ENCODE results near the gene KCNQ4. TPM values are rescaled to one million over a fixed set of nuclear protein-coding genes. Genes with fewer than 3 reads are reported as not detected.

The KCNQ4 gene
- total and polyA plus RNA-seq, 2 donors (not counting 3 experiments of a cell fraction or from before 2014, with no cell fraction given) = 0.06 to 0.07 TPM

- Histone ChIP-seq H3K79me2 (ENCODE audit: control insufficient read depth, insufficient read depth, low read length) (no peaks in the 10 kb centered on the region), H3K36me3 (ENCODE audit: control insufficient read depth in 2 of 2, extremely low read depth in 1 of 2, insufficient read depth in 2 of 2, low read length in 2 of 2) (no peaks in the 10 kb centered on the region), H3K4me1 (ENCODE audit: control insufficient read depth, extremely low read depth, insufficient read depth, low read length) (peaks cover 39% of the 10 kb centered on the region), H3K9me3 (replicated peaks; ENCODE audit: control insufficient read depth, insufficient read depth, low read length) (peaks cover 4% of the 10 kb centered on the region), H3K4me2 (ENCODE audit: insufficient read depth, low read length) (no peak overlapping the region), H3K9me1 (replicated peaks; ENCODE audit: control insufficient read depth, extremely low read depth, insufficient read depth, low read length) (no peaks in the 10 kb centered on the region), H3K27me3 (ENCODE audit: control insufficient read depth in 2 of 2, insufficient read depth in 2 of 2, low read length in 2 of 2) (no peaks in the 10 kb centered on the region), H2AFZ (ENCODE audit: low read depth, low read length) (no peak overlapping the region), H3K27ac (ENCODE audit: insufficient read depth, low read depth, low read length) (no peak overlapping the region), H3K9ac (replicated peaks; ENCODE audit: extremely low read depth, insufficient read depth, low read length) (no peak overlapping the region), H4K20me1 (replicated peaks; ENCODE audit: control insufficient read depth, extremely low read depth, insufficient read depth, low read length) (no peaks in the 10 kb centered on the region), H3K4me3 (replicated peaks in 1 of 3; ENCODE audit: insufficient read depth in 1 of 3, low read depth in 1 of 3, low read length in 3 of 3) (no peak overlapping the region)
- ChIA-PET POLR2A (interaction anchor here (1.0 kb wide), 1 partner anchor 11 kb away, joined by 3 read pairs; no protein-coding TSS in a partner anchor), CTCF (interaction anchor here (0.6 to 2.1 kb wide), 4 partner anchors 10 to 80 kb away, joined by 3 to 7 read pairs (median 6); partner anchors contain the start of gene CITED4)
- DNase-seq (ENCODE audit: low read depth, low spot score) (no peak), FAIRE-seq (no peak)
- dilution Hi-C loops (cut with MboI; ENCODE audit: extremely low pct_ligation_motif_present, low sequenced_read_pairs) (no loop called here), intact Hi-C loops (cut with micrococcal nuclease) (no loop called here)
- no TSS peak for BruUV-seq (replicated peaks)
- TF ChIP-seq FOS (IDR thresholded peaks at IDR 0.05; ENCODE audit: borderline replicate concordance, insufficient read depth, low read length) = no peak
These were observed 88.7 kb downstream of the KCNQ4 start for GRCh38 chr1:40872276-40872675.

GRCh38 chr1:40873863-40874472, 90.4 kb downstream of the KCNQ4 start:
- Histone ChIP-seq H3K27ac (ENCODE audit: insufficient read depth, low read depth, low read length) (no peak overlapping the region), H3K4me3 (replicated peaks in 1 of 3; ENCODE audit: insufficient read depth in 1 of 3, low read depth in 1 of 3, low read length in 3 of 3) (no peak overlapping the region), H3K79me2 (ENCODE audit: control insufficient read depth, insufficient read depth, low read length) (no peaks in the 10 kb centered on the region), H3K4me1 (ENCODE audit: control insufficient read depth, extremely low read depth, insufficient read depth, low read length) (peaks cover 45% of the 10 kb centered on the region), H3K4me2 (ENCODE audit: insufficient read depth, low read length) (no peak overlapping the region), H3K9me3 (replicated peaks; ENCODE audit: control insufficient read depth, insufficient read depth, low read length) (peaks cover 4% of the 10 kb centered on the region), H4K20me1 (replicated peaks; ENCODE audit: control insufficient read depth, extremely low read depth, insufficient read depth, low read length) (no peaks in the 10 kb centered on the region), H3K9me1 (replicated peaks; ENCODE audit: control insufficient read depth, extremely low read depth, insufficient read depth, low read length) (no peaks in the 10 kb centered on the region), H3K36me3 (ENCODE audit: control insufficient read depth in 2 of 2, extremely low read depth in 1 of 2, insufficient read depth in 2 of 2, low read length in 2 of 2) (no peaks in the 10 kb centered on the region), H2AFZ (ENCODE audit: low read depth, low read length) (peak overlapping the region; percentile 27), H3K9ac (replicated peaks; ENCODE audit: extremely low read depth, insufficient read depth, low read length) (no peak overlapping the region), H3K27me3 (ENCODE audit: control insufficient read depth in 2 of 2, insufficient read depth in 2 of 2, low read length in 2 of 2) (no peaks in the 10 kb centered on the region)
- intact Hi-C loops (cut with micrococcal nuclease) (no loop called here), dilution Hi-C loops (cut with MboI; ENCODE audit: extremely low pct_ligation_motif_present, low sequenced_read_pairs) (no loop called here)
- no TSS peak for BruUV-seq (replicated peaks)
- no peak for DNase-seq (ENCODE audit: low read depth, low spot score)
- POLR2A ChIA-PET = interaction anchor here (2.1 kb wide), 1 partner anchor 12 kb away, joined by 5 read pairs; the partner anchor contains the start of gene CITED4
- FAIRE-seq = no peak
- CTCF ChIA-PET = interaction anchor here (2.1 to 5.9 kb wide), 3 partner anchors 10 to 79 kb away, joined by 6 to 84 read pairs (median 7); no protein-coding TSS in a partner anchor
- TF ChIP-seq FOS (IDR thresholded peaks at IDR 0.05; ENCODE audit: borderline replicate concordance, insufficient read depth, low read length) (no peak), POLR2AphosphoS5 (IDR thresholded peaks at IDR 0.05; ENCODE audit: insufficient read depth, low read depth, low read length) (no peak), GATA2 (IDR thresholded peaks at IDR 0.05; ENCODE audit: insufficient read depth, insufficient read length, low read depth, low read length) (no peak)
